ENCODE measurements around the gene TNS1. TPM values are rescaled to one million over a fixed set of nuclear protein-coding genes. Genes with fewer than 3 reads are reported as not detected.

The TNS1 gene
- total RNA-seq, 1 donor from 2014 or later, result 54.5 TPM

- peaks cover 24% of the 10 kb centered on the region for H3K27me3 ChIP-seq (ENCODE audit: control insufficient read depth, insufficient read depth, low read length)
- H3K36me3 ChIP-seq (ENCODE audit: control insufficient read depth, insufficient read depth, low read length), result no peaks in the 10 kb centered on the region
- TF ChIP-seq CTCF (IDR thresholded peaks at IDR 0.05; ENCODE audit: insufficient read depth, low read length, poor library complexity, severe bottlenecking), result no peak
- no peak for DNase-seq (ENCODE audit: low read depth)
- H3K4me3 ChIP-seq (ENCODE audit: low read depth, low read length), result no peak overlapping the region
These were observed 8.3 kb upstream of the TNS1 start for GRCh38 chr2:218010984-218011652.

- TF ChIP-seq CTCF (IDR thresholded peaks at IDR 0.05; ENCODE audit: insufficient read depth, low read length, poor library complexity, severe bottlenecking), result peak; percentile 44
- peaks cover 24% of the 10 kb centered on the region for H3K27me3 ChIP-seq (ENCODE audit: control insufficient read depth, insufficient read depth, low read length)
- no peaks in the 10 kb centered on the region for H3K36me3 ChIP-seq (ENCODE audit: control insufficient read depth, insufficient read depth, low read length)
- peak overlapping the region; percentile 54 for H3K4me3 ChIP-seq (ENCODE audit: low read depth, low read length)
- no peak for DNase-seq (ENCODE audit: low read depth)
These were observed 7.6 kb upstream of the TNS1 start for GRCh38 chr2:218010140-218010983.

- TF ChIP-seq CTCF (IDR thresholded peaks at IDR 0.05; ENCODE audit: insufficient read depth, low read length, poor library complexity, severe bottlenecking), result no peak
- H3K27me3 ChIP-seq (ENCODE audit: control insufficient read depth, insufficient read depth, low read length), result peaks cover 24% of the 10 kb centered on the region
- no peak for DNase-seq (ENCODE audit: low read depth)
- H3K36me3 ChIP-seq (ENCODE audit: control insufficient read depth, insufficient read depth, low read length), result no peaks in the 10 kb centered on the region
- H3K4me3 ChIP-seq (ENCODE audit: low read depth, low read length), result peak overlapping the region; percentile 54
These were observed 7.0 kb upstream of the TNS1 start for GRCh38 chr2:218009765-218010139.

- no peak overlapping the region for H3K4me3 ChIP-seq (ENCODE audit: low read depth, low read length)
- no peak for TF ChIP-seq CTCF (IDR thresholded peaks at IDR 0.05; ENCODE audit: insufficient read depth, low read length, poor library complexity, severe bottlenecking)
- H3K36me3 ChIP-seq (ENCODE audit: control insufficient read depth, insufficient read depth, low read length), result no peaks in the 10 kb centered on the region
- DNase-seq (ENCODE audit: low read depth), result no peak
- peaks cover 24% of the 10 kb centered on the region for H3K27me3 ChIP-seq (ENCODE audit: control insufficient read depth, insufficient read depth, low read length)
These were observed 6.4 kb upstream of the TNS1 start for GRCh38 chr2:218009231-218009630.

GRCh38 chr2:218008060-218009040 is 5.6 kb upstream of the TNS1 start:
- Histone ChIP-seq H3K4me3 (ENCODE audit: low read depth, low read length) (no peak overlapping the region), H3K36me3 (ENCODE audit: control insufficient read depth, insufficient read depth, low read length) (no peaks in the 10 kb centered on the region), H3K27me3 (ENCODE audit: control insufficient read depth, insufficient read depth, low read length) (peaks cover 24% of the 10 kb centered on the region)
- no peak for TF ChIP-seq CTCF (IDR thresholded peaks at IDR 0.05; ENCODE audit: insufficient read depth, low read length, poor library complexity, severe bottlenecking)
- no peak for DNase-seq (ENCODE audit: low read depth)

Data from kidney epithelial cell (primary cell).